ENCODE results near the gene SYMPK. TPM values are rescaled to one million over a fixed set of nuclear protein-coding genes. Genes with fewer than 3 reads are reported as not detected.

SYMPK gene
- total RNA-seq, 1 donor from 2014 or later, result 103 TPM

DNA sequence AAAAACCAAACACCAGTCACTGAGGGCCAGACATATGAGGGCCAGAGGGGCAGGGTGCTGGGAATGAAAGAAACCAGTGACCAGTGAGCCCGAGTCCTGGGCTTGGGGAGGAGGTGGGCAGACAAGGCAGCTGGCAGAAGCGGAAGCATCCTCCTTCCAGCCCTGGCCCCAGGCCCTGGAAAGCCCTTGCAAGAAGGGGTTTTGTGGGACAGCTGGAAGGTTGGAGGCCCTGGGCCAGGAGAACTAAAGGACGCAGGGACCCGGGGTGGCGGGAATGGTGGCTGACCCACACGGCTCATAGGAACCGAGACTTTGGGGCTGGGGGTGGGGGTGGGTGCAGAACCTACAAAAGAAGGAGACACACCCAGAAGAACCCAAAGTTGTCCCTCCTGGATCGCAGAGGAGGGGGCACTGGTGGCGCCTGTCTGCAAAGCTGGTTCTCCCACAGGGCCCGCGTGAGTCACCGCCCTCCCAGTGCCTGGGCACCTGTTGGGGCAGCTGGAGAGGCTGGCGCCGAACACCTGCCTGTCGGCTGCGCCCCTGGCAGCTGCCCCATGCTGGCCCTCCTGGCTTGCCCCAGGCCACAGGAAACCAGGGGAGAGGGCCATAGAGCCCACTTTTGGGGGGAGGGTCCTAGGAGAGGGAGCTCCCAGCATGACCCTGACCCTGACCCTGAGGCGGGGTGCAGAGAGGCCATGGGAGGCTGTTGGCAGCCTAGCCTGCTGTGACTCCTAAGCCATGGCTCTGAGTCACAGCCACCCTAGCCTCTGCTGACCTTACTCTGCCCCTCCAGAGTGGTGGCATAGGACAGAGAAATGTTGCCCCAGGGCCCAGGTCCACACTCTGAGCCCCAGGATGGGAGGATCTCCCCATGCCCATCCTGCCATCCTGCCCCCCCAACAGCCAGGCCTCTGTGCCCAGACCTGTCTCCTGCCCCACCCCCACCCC lies 81.5 kb downstream of the SYMPK start:
- Histone ChIP-seq H3K9me3 (no peaks in the 10 kb centered on the region), H3K27ac (peak overlapping the region; percentile 93 to 94), H3K4me1 (peaks cover 11 to 45% of the 10 kb centered on the region in 2 donors), H3K36me3 (peaks cover 38 to 44% of the 10 kb centered on the region in 2 donors), H3K27me3 (no peaks in the 10 kb centered on the region), H3K4me3 (peak overlapping the region; percentile 71 to 94)
- no peak for DNase-seq (ENCODE audit: low spot score in 2 of 2)
- intact Hi-C loops (cut with DNase I), result loop anchor here (2.0 kb wide), 1 partner anchor 17 kb away; no protein-coding TSS in a partner anchor
- TF ChIP-seq, protein P1, sequence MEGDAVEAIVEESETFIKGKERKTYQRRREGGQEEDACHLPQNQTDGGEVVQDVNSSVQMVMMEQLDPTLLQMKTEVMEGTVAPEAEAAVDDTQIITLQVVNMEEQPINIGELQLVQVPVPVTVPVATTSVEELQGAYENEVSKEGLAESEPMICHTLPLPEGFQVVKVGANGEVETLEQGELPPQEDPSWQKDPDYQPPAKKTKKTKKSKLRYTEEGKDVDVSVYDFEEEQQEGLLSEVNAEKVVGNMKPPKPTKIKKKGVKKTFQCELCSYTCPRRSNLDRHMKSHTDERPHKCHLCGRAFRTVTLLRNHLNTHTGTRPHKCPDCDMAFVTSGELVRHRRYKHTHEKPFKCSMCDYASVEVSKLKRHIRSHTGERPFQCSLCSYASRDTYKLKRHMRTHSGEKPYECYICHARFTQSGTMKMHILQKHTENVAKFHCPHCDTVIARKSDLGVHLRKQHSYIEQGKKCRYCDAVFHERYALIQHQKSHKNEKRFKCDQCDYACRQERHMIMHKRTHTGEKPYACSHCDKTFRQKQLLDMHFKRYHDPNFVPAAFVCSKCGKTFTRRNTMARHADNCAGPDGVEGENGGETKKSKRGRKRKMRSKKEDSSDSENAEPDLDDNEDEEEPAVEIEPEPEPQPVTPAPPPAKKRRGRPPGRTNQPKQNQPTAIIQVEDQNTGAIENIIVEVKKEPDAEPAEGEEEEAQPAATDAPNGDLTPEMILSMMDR (IDR thresholded peaks at IDR 0.05), result no peak

DNA sequence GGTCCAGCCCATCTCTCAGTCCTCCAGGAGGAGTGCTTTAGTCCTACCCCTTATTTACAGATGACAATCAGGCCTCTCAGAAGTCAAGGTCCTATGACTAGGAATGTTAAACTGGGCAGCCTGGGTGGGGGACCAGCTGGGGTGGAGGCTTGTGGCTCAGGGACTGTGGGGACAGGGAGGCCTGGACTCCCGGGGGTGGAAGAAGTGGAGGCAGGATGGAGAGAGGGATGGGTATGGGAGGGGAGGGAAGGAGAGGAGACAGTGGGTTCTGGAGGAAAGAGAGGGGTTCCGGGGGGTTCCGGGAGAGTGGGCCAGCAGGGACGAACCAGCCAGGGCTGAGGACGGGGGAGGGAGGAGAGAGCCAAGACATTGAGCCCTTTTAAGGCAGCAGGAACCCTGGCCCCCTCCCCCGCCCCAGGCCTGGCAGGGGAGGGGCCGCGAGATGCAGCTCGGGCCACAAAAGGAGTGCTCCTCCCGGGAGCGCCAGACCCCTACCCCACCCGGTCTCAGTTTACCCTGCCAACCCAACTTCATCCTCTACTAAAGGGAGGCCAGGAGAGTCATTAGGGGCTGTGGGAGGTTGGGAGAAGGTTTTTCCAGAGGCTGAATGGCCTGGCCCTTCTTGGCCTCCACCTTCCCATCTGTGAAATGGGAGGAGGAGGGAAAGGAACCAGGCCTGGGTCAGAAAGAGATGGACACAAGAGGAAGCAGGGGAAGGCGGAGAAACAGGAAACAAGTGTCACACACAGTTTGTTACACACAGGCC lies 82.3 kb downstream of the SYMPK start:
- TF ChIP-seq, protein P1 (IDR thresholded peaks at IDR 0.05), result no peak
- Histone ChIP-seq H3K27ac (peak overlapping the region; percentile 93 to 94), H3K27me3 (no peaks in the 10 kb centered on the region), H3K36me3 (peaks cover 31 to 39% of the 10 kb centered on the region in 2 donors), H3K4me1 (peaks cover 11 to 42% of the 10 kb centered on the region in 2 donors), H3K4me3 (peak overlapping the region; percentile 71 to 94), H3K9me3 (no peaks in the 10 kb centered on the region)
- intact Hi-C loops (cut with DNase I), result no loop called here
- no peak for DNase-seq (ENCODE audit: low spot score in 2 of 2)

DNA sequence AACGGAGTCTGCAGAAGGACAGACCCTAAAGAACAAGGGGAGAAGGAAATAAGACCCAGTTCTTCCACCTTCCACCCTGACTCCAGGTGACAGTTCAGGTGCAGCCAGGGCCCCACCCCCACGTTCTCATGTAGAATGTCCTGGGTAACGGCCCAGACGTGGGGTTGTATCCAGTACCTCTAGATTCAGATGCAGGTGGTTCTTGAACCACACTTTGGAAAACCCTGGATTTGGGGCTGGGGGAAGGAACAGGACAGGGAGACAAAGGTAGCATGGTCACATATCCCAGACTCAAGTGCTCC lies 82.8 kb downstream of the SYMPK start:
- Histone ChIP-seq H3K4me1 (peaks cover 11 to 37% of the 10 kb centered on the region in 2 donors), H3K36me3 (peaks cover 29 to 35% of the 10 kb centered on the region in 2 donors), H3K27ac (peak overlapping the region; percentile 93 to 94), H3K27me3 (no peaks in the 10 kb centered on the region), H3K4me3 (peak overlapping the region; percentile 71 to 94), H3K9me3 (no peaks in the 10 kb centered on the region)
- TF ChIP-seq, protein P1 (IDR thresholded peaks at IDR 0.05), result no peak
- DNase-seq (ENCODE audit: low spot score in 2 of 2), result no peak
- intact Hi-C loops (cut with DNase I), result no loop called here

DNA sequence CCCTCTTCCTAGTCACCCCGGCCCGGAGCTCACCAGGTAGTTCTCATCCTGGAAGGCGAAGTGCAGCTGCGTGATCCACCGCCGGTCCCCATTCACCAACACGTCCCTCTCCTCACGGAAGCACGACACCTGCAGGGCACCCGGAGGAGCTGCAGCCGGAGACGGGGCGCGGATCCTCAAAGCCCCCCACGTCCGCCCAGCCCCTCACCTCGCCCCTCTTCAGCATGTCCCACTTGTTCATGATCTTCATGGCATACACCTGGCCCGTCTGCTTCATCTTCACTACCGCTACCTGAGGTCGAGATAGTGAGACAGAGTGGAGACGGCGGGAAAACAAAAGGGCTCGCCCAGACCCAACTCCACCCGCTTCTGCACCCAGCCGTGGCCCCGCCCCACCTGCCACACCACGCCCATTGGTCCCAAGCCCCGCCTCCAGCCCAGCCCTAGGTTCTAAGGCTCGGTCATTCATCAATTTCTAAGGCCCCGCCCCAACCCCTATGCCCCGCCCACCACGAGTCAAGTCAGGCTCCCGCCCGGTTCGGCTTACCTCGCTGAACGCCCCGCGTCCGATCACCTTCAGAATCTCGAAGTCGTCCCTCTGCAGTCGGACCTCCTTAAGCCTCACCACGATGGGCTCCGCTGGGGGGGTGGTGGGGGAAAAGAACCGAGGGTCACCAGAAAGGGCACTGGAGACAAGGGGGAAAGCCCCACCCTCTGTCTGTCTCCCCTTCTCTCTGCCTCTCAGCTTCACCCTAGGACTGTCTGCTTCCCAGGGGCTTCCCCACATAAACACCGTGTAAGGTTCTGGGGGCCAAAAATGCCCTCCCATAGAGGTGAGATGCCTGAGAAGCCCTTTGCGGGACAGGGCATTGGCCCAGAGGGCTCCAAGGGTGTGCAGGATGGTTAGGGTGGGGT lies 83.5 kb downstream of the SYMPK start:
- intact Hi-C loops (cut with DNase I), result loop anchor here (1.0 kb wide), 1 partner anchor 9 kb away; no protein-coding TSS in a partner anchor
- H3K27me3 ChIP-seq, result no peaks in the 10 kb centered on the region
- peak in 1 of 2 donors; percentile 89 for DNase-seq (ENCODE audit: low spot score in 2 of 2)
- H3K36me3 ChIP-seq, result peaks cover 34 to 39% of the 10 kb centered on the region in 2 donors
- peak overlapping the region; percentile 71 to 94 for H3K4me3 ChIP-seq
- H3K27ac ChIP-seq, result peak overlapping the region; percentile 93 to 94
- H3K4me1 ChIP-seq, result peaks cover 11 to 31% of the 10 kb centered on the region in 2 donors
- TF ChIP-seq, protein P1 (IDR thresholded peaks at IDR 0.05), result peak; percentile 17 to 51 (median 42)
- H3K9me3 ChIP-seq, result no peaks in the 10 kb centered on the region
